Dermis blood vessel endothelial cell (primary cell): ENCODE measurements around the gene PRKAR2B. TPM values are rescaled to one million over a fixed set of nuclear protein-coding genes. Genes with fewer than 3 reads are reported as not detected.
"Not testable (repeated sequence)": the region's sequence is repeated elsewhere in the genome, so short reads cannot be mapped to it uniquely, and the experiment has no call there.

Experiments
- DNase-seq: peaks from one replicate; pipeline ENCODE4 v3.0.0; 2010
- total RNA-seq: library from RNA; depleted of rRNA; stranded (reverse); fragments of >200 nt; gene quantifications from 2 replicates; pipeline ENCODE4 v1.2.3, GENCODE V29; 2014

Gene PRKAR2B
- total RNA-seq, 1 donor from 2014 or later, result 38.5 TPM

DNA sequence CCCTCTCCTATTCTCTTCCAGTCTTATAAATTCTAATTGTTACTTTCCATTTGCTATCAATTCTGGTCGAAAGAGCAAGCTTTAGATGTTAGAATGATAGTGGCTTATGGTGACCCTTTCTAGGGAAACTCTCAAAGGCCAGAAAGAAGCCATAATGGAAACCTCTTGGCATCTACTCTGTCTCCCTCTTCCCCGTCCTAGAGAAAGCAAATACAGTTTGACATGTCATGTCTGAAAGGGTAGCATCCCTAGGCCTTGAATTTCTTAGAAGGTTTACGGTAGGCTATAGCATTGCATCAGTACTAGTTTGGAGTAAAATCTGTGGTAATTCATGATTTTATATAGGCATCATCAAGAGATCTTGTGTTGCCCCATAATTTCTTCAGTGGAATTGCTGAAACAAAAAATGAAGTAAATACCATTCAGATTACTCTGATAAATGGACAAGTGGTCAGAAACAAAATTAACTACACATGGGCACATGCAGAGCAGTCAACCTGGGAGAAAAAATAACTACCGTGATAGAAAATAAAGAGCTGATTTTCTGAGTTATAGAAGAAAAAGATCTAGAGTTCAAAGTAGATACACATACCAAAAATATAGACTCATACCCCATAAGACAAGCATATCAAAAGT, 4.4 kb downstream of the PRKAR2B start:
- DNase-seq, result no peak

DNA sequence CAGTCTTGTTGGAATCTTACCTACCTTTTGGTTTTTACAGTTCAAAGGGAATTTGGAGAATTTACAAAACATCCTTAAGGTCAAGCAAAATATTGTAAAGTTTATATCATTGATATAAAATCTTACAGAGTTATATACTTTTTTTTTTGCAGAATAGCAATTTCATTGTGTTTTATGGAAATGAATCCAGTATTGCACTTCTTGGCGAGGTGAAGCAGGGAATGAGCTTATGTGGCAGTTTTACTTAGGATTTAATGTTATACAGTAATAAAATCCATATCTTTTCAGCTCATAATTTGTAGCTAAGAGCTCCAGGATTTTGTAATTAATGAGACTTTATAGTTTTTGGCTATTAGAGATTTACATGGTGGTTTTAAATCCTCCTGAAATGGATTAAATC, 5.0 kb downstream of the PRKAR2B start:
- no peak for DNase-seq

DNA sequence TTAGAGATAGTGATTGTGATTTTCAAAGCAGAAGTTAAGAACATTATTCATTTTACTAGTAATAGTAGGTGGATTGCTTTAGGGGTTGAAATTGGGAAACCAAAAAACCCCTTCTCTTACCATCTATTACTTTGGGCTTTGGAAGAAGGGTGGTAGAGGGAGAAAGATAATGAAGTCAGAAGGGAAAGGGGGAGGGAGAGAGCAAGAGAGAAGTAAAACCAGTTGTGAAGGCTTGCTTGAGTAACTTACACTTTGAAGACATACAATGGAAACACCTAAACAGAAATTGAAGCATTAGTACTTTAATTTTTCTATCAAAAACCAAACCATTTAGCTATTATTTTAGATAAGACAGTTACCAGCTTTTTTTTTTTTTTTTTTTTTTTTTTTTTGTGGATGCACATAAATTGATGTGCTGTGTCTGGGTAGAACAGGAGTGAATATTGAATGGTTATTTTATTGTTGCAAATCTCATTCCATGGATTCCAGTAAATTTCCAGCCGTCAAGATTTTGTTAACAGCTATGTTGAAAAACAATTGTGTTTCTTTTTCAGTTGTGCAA, 5.5 kb downstream of the PRKAR2B start:
- DNase-seq, result no peak

DNA sequence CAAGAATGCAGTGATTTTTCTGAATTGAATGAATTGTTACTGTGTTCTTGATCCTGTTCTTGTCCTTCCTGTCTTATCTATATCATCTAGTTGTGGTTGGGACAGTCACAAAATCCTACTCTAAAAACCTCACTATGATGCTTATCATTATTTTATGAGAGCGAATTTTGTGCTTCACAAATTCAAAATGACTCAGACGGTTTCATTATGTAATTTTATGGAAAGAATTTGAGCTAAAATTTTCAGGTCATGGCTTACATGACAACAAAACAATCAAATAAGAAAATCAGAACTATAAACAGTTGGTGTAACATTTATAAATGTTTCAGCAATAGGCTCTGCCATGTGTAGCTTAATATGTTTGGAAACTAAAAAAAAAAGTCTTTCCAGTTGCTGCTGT, 6.9 kb downstream of the PRKAR2B start:
- peak; percentile 34 for DNase-seq

DNA sequence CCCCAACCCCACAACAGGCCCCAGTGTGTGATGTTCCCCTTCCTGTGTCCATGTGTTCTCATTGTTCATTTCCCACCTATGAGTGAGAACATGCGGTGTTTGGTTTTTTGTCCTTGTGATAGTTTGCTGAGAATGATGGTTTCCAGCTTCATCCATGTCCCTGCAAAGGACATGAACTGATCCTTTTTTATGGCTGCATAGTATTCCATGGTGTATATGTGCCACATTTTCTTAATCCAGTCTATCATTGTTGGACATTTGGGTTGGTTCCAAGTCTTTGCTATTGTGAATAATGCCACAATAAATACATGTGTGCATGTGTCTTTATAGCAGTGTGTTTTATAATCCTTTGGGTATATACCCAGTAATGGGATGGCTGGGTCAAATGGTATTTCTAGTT, 10.5 kb downstream of the PRKAR2B start:
- DNase-seq, result not testable (repeated sequence)

DNA sequence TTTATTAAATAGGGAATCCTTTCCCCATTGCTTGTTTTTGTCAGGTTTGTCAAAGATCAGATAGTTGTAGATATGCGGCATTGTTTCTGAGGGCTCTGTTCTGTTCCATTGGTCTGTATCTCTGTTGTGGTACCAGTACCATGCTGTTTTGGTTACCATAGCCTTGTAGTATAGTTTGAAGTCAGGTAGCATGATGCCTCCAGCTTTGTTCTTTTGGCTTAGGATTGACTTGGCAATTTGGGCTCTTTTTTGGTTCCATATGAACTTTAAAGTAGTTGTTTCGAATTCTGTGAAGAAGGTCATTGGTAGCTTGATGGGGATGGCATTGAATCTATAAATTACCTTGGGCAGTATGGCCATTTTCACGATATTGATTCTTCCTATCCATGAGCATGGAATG, 11.6 kb downstream of the PRKAR2B start:
- not testable (repeated sequence) for DNase-seq

DNA sequence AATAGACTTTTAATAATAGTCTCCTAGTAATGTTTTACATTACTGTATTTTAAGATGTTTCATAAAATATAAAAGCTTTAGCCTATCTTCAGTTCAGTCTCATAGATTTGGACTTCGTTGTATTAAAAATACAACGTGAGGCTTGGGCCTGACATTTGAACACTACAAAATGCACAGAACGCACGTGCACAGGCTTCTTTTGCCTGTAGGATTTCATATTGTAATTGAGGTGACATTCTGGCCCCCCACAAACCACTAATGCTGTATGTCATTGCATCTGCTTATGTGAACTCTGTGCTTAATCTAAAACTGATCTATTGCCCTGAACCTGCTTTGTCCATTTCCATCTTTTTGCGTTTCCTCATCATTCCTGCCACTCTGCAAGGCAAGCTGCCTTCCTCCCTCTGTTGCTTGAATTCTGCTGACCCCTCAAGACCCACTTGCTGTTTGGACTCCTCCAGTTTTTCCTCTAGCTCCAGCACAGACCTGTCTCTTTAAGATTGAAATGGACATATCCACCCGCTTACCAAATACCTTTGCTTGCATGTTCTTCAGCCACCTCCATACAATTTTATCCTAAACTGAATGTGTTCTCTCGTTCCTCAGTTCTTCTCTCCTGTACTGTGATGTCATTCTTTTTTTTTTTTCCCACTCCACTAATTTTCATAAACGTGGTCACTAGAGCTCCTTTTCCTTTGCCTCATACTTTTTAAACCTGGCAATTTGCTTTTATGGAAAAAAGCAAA, 12.4 kb downstream of the PRKAR2B start:
- no peak for DNase-seq

DNA sequence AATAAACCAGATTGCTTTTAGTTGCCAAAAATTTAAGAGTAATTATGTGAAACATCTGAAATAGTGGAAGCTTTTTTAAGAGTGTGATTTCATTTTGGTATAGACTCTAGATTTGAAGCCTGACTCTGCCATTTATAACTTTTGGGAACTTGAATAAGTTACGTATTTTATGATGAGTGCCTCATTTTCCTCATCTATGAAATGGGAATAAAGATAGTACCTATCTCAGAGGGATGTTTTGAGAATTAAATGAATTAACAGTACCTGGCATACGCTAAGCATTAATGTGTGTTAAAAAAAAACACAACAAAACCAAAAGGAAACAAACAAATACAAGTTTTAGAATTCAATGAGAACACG, 12.9 kb downstream of the PRKAR2B start:
- no peak for DNase-seq

DNA sequence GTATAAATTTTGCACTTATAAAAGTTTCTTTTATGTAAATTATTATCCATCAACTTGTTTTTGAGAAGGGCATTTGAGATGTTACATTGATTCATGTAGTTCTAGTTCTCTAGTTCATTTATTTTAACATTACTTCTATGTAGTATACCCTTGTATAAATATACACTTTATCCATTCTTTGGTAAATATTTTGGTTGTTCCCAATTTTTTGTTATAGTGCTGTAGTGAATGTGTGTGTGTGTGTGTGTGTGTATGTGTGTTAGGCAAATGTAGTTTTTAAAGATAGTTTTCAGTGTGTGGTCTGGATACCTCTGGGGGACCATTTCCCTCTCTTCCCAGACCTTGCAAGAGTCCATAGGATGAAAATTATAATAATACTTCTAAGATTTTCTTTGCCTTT, 15.0 kb downstream of the PRKAR2B start:
- no peak for DNase-seq

DNA sequence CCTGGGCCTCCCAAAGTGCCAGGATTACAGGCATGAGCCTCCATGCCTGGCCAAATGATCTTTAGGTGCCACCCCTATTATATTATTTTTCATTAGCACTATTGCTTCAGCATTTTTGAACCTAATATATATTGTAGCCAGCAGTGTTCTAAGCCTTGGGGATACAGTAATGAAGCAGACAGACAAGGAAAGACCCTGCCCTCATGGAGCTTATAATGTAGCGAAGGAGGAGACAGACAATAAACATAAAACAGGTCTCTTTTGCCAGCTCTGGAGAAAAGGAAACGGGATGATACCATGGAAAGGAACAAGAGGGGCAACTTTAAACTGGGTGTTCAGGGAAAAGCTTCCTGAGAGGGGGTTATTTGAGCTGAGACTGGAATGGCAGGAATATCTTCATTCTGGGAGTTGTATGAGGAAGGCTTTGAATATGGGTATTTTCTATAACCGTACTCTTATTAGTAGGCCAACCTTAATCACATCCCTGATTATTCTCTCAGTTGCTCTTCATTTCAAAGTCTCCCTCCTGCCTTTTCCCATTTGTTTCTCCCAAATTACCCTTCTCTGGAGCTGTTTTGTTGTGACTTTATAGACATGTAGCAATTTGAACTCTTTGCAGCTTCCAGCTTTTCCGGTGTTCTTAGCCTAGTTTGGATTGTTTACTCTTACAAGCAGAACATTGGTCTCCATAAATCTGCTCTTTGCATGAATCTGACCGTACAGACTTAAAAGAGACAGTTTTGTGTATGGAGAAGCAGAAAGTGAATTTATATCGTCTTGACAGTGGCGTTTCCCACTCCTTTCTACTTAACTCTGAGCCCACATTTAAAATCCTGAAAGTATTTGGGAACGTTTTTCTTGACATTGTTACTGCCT, 19.0 kb downstream of the PRKAR2B start:
- DNase-seq, result no peak

DNA sequence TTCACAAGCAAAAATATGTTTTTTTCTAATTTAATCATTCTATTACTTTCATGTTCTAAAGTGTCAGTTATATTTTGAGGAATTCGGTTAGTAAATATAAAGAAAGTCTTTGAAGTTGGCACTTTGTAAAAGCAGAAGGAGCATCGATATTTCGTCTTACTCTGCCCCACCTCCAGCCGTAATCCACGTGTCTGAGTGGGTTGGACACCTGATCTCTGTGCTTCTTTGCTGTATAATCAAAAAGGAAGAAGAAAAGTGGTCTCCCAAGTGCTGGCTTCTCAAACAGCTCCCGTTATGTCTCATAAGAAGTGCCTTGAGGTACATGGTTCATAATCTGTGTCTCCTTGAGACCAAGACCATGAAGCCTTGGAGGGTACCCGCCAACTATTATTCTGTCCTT, 19.8 kb downstream of the PRKAR2B start:
- no peak for DNase-seq

DNA sequence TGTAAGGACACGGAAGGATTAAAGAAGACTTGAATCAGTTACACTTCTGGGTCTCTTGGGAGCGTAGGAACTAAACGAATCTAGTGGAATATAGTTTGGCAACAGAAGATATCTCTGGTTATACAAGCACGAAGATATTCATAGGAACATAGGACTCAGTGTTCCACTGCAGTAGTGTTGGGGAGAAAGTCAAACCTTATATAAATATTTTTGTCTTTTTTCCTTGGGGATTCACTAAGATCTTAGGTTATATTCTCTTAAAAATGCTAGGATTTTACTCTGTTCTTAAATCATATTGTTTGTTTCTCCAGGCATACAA, 21.4 kb downstream of the PRKAR2B start:
- DNase-seq, result no peak

DNA sequence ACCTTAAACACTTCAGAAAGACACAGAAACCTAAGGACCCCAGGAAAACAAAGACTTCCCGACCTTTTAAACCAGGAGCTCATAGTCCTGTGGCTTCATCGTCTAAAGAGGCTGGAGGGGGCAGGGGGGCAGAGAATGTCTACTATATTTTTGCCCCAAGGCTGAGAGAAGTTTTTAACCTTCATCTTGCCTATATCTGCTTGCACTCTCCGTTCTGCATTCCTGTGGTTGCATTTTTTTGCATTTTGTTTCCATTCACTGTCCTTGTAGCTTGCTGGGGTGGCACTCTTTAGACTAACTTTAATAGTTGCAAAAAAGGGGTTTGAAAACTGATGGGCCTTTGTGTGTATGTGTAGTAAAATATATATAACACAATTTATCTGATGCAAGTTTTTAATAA, 23.7 kb downstream of the PRKAR2B start:
- DNase-seq, result no peak

DNA sequence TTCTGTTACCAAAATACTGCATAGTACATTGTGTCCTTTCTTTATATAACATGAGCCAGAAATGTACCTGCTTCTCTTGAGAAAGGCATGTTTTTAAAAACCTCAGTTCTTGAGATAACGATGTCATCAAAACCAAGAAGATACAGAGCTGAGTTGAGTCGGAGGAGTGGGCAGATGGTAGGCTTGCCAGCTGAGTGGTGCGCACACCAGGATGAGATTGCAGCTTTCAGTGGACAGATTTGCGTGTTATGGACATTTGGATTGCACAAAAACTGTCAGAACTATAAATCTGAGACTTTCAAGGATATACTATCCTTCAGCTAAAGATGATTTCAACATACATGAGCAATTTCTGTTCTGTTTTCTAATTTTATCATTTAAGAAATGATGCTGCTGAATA, 25.0 kb downstream of the PRKAR2B start:
- no peak for DNase-seq

DNA sequence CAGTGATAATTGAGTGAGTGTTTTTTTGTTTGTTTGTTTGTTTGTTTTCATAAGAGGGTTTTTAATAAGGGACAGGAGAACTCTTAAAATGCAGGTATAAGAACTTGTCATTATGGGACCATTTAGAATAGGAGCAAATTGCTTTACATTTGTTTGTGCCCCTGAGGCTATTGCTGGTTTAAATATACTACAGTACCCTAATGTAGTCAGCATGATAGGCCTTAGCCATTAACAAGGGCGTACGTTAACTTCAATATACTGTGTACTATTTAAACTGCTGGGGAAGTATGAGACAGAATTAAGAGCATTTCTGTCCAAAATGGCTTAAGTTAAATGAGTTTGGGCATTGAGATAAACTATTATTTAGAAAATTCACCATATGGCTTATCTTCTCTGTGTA, 26.2 kb downstream of the PRKAR2B start:
- no peak for DNase-seq

DNA sequence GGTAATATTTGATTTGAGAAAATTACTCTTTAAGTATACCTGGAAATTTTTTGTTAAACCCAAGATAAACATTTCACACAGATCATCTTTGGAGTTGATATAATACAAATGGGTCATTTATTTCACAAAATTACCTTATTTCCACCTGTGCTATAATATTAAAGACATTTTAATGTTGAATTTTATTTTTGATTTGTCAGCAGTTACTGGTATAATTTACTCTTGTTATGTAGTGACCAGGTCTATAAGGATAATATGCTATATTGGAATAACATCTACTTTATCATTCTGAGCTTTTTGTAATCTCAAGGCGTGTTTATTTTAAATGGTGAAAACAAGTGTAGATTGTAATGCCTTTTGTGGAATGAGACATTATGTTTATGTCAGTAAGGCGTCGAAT, 26.6 kb downstream of the PRKAR2B start:
- DNase-seq, result no peak

DNA sequence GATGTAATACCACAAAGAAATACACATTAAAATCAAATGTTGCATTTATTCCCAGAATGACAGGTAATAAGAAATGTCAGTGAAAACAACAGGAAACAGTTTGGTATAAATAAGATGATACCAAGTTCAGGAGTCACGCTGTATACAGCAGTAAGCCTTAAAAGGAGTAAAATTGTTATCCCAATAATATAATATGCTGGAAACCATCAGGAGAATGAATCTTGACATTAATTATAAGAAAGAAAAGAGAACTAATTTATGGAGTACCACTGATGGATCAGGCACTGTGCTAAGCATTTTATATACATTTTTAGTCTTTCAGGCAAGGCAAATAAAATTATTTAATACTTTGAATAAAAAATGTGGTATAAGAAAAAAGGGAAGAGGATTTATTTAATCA, 27.6 kb downstream of the PRKAR2B start:
- DNase-seq, result no peak

DNA sequence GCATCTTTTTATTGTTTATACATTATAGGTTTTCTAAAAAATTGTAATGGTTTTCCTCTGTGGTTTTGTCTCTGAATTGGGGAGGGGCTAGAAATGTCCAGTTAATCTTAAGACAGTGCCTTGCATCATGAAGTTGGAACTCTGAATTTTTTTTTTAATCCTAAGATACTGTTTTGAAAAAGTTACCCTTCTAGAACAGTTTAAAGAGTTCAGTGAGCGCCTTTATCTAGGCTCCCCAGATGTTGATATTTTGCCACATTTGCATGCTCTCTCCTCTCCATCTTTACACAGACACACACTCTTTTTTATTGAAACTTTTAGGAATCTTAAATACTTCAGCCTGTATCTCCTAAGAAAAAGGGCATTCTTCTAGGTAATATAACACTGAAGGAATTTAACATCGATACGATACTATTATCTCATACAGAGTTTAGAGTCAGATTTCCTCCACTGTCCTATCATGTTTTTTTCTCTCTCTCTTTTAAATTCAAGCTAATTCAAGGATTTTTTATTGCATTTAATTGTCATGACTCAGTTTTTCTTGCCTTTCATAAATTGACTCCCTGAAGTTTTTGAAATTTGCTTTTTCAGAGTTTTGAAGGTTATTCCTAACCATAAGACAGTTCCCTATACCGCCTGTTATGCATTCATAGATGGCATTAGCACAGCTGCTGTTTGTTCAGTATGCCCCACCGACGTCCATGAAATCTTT, 31.5 kb downstream of the PRKAR2B start:
- DNase-seq, result peak; percentile 34

DNA sequence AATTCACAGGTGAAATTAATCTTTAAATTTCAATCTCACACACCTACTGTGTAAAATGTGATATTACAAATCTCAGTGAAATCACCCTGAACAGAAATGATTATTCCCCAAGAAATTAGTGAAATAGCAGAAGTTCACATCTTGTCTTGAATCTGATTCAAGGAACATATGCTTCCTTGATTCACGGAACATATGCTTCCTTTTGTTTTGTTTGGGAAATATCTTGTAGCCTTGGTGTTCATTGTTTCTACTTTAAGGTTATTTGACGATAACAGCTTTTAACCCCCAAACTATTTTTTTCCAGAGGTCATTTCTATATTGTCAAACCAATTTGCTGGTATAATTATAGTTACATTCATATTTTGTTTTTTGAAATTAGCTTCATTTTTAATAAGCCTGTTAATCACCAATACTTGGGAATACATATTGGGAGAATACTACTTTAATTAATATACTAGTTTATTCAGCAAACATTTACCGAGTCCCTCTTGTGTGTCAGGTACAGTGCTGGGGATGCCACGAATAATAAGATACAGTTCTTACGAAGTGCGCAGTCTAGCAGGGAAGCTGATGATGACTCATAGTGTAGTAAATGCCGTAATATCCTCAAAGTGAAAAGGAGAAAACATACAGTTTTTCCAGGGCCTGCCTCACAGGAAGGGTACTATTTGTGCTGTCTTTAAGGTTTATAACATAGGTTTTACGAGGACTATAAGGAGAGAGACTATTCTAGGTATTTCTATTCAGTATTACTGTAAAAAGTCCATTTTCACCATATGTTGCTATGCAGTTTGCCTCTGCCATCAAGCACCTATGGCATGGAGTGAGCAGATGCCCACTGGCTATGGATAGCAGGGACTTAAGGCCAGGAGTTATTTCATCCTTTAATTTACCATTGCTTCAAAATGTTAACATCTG, 32.5 kb downstream of the PRKAR2B start:
- peak; percentile 95 for DNase-seq

DNA sequence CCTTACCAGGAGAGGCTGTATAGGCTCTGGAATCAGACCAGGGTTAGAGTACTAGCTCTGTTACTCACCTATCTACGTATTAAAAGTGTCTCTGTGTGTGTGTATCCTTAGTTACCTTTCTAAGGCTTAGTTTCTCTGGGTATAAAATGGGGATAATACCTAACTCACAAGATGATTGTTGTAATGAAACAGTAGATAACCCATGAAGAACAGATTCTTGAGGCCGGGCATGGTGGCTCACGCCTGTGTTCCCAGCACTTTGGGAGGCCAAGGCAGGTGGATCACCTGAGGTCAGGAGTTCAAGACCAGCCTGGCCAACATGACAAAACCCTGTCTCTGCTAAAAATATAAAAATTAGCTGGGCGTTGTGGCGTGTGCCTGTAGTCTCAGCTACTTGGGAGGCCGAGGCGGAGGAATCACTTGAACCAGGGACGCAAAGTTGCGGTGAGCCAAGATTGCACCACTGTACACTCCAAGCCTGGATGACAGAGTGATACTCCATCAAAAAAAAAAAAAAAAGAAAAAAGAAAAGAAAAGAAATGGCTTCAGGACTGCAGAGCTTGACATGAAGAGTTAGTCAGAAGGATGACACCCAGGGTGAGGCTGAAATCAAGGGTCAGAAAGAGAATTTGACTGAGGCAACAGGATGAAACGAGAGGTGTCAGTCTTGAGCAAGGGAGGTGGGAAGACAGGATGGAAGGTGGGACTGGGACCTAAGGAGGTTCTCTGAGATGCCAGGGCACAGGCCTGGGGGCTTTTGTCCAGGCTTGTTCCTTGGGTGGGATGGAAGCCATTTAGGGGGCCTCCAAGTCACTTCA, 33.4 kb downstream of the PRKAR2B start:
- no peak for DNase-seq

DNA sequence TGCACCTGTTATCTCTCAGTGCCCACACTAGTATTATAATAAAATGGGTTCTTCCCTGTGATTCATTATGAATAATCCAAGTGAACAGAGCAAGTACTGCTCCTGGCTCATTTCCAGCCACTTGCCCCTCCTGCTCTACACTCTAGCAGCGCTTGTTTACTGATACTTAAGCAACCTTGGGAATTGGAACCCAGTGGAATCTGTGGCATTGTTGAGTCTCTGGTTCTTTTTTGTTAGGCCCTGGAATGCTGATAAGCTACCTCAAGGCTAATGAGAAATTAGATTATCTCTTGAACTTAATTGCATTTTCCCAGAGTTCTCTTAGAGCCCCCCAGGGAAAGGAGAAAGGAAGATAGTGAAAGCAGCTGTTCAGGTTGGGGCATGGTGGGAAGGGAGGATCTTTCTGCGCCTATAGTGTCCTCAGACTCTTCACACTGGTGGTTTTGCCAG, 34.0 kb downstream of the PRKAR2B start:
- peak; percentile 96 for DNase-seq
